GM18907 (cell line): ENCODE data around the gene RBBP4.
"Not testable (repeated sequence)": the region's sequence is repeated elsewhere in the genome, so short reads cannot be mapped to it uniquely, and the experiment has no call there.

ENCODE experiments used
- ATAC-seq: cut with Tn5 transposase; IDR thresholded peaks from one replicate; pipeline ENCODE4 v1.9.1; 2021; ENCODE audit warnings: mild to moderate bottlenecking, moderate library complexity; ENCODE audit not compliant: unreplicated experiment

RBBP4 gene

GRCh38 chr1:32685498-32685897, 34.5 kb downstream of the RBBP4 start:
- no peak for ATAC-seq

- ATAC-seq = no peak
These were observed 35.4 kb downstream of the RBBP4 start for GRCh38 chr1:32686387-32686786.

DNA sequence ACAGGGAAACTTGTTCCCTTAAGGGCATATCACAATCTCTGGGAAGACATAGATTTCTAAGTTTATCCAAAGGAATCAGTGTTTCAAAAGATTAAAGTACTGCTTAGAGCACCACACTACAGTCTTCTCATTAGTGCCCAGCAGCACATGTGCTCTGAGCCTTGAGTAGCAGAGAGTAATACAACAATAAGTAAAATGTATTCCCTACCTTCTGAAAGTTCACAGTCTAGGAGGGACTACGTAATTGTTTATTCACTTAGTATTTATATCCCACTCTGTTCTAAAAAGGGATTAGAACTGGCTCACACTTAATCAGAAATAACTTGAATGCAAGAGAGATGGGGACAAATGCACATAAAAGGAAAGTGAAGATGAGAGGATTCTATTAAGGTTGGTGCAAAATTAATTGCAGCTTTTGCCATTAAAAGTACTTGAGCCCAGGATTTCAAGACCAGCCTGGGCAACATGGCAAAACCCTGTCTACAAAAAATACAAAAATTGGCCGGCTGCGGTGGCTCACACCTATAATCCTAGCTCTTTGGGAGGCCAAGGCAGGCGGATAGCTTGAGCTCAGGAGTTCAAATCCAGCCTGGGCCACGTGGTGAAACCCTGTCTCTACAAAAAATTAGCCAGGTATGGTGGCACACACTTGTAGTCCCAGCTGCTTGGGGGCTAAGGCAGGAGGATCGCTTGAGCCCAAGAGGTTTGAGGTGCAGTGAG, 42.6 kb downstream of the RBBP4 start:
- no peak for ATAC-seq

DNA sequence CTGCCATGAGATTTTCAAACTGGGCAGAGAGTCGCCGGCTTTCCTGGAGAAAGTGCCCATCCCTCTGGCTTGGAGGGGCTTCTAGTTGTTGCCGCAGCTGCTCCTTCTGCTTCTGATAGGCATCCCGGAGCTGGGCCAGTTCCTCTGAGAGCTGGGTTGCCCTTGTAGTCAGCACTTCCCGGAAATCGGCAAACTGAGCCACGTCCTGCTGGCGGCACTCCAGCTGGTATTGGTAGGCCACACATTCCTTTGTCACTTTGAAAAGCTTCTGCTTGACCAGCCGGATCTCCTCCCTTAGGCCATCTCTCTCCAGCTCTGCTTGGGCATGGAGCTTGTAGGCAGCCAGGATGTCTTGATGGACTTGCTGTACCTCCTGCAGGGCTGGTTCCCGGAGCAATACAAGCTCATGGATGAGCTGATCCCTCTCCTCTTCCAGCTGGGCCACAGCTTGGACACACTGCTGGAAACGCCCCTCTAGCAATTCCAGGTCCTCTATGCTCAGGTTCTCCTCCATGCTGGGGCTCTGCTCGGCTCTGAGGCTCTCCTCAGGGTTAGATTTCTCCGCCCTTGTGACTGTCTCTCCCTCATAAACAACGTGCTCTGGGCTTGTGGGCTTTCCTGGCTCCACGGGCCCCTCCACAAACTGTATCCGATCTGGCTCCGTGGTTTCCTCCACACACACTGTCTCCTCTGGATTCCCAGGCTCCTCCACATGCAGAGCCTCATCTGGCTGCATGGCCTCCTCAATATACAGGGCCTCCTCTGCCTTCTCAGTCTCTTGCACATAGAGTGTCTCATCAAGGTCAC, 44.3 kb downstream of the RBBP4 start:
- ATAC-seq = no peak

GRCh38 chr1:32696041-32696440, 45.0 kb downstream of the RBBP4 start:
- ATAC-seq = no peak

DNA sequence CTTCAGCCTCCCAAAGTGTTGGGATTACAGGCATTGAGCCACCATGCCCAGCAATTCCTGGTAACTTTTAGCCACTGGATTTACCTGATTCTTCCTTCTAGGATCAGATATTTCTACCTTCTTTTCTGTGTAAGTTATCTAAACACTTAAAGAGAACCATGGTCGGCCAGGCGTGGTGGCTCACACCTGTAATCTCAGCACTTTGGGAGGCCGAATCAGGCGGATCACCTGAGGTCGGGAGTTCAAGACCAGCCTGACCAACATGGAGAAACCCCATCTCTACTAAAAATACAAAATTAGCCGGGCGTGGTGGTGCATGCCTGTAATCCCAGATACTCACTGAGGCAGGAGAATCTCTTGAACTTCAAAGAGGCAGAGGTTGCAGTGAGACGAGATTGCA, 46.0 kb downstream of the RBBP4 start:
- ATAC-seq = not testable (repeated sequence)

DNA sequence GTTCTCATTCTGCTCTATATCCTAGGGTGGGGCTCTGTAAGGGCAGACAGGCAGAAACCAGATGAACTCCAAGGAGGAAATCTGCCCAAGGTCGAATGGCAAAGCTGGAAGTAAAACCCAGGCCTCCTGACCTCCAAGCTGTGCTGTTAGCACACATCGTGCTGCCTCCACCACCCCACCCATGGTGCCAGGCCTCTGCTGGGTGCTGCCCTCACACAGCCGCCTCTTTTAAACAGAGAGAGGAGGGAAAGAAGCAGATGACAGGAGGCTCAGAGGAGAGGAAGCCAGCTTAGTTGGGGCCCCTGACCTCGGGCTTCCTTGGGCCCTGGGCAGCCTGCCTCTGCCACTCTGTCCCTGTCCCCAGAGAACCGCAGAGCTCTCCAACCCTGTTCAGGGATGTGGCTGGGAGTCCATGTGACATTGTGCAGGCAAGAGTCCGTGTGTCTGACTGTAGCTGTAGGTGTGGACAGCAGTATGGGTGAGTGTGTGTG, 50.5 kb downstream of the RBBP4 start:
- ATAC-seq = no peak

DNA sequence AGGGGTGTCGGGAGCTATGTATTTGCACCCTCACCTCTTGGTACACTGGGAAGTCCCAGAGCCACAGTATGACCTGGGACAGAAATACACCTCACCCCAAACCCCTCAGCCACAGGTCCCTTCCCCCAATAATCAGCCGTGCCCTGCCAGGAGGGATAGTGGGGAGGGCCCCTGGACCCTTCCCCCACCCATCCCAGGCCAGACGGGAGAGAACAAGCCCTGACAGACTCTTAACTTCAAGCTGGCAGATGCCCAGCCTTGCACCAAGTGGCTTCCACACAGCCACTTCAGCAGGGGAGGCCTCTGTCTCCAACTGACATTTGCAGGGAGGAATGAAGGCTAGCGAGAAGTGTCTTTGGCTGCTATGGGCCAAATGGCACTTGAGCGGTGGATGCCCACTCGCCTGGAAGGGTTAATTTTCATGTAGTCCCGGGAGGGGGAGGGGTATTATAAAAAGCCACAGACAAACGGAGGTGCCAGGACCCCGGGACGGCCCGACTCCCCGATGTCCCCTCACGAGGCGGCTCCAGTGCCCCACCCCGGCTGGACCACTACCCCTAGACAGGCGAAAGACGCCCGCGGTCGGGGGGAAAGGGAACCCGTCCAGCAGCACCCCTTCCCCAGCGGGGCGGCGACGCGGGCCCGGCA, 51.1 kb downstream of the RBBP4 start:
- no peak for ATAC-seq

DNA sequence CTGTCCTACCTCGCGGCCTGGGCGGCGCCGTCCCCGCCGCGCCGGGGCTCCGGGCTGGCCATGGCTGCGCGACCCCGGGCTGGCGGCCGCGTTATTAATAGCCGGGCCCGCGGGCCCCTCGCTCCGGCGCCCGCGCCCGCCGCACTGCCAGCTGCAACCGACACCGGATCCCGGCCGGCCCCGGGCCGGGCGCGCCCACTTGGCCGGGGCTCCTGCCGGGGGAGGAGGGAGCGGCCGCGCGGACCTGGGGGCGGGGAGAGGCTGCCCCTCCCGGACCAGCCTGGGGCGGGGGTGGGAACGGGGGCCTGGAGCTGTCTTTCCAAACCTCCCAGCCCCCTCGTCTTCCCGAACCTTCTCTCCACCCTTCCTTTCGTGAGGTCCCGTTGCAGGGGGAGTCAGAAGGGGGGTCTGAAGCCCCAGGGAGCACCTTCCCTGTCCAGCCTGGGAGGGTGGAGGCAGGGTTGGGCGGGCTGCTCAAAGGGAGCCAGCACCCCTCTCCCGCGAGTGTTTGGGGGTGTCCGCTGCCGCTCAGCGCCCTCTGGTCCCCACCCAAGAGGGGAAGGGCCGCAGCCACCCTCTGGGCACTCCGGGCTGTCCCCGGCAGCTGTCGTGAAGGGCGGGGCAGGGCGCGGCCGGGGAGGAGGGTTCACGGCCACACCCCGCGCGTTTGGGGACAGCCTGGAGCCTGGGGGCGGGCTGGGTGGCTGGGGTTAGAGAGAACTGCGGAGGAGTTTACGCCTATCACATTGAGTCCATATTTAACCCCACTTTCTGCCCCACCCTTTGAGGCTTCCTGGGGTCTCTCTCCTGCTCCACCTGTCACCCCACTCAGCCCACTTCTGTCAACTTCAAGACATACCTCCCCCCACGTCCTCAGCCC, 51.8 kb downstream of the RBBP4 start, which contains the start of gene SYNC:
TSS of gene SYNC (minus strand) at position 172 of the 880 bp plus-strand sequence. CDS start at position 62, 110 bp downstream.
- no peak for ATAC-seq

- ATAC-seq = no peak
These were observed 52.7 kb downstream of the RBBP4 start for GRCh38 chr1:32703479-32704291.

GRCh38 chr1:32705516-32705915, 54.5 kb downstream of the RBBP4 start:
- ATAC-seq = no peak

DNA sequence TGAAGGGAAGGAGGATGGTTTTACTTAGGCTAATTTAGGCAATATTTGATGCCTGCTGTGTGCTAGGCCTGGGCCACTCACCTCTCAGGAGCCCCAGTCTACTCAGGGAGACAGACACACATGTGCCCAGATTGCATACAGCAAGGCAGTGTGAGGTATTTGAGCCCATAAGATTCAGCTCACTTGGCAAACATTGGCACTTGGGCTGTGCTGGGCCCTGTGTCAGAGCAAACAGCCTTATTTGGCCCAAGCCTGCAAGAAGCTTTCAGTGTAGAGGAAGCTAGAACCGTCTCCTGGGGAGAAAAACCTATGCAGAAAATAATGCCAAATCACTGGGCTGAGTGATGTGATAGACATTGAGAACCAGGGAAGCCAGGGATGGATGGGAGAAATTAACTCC, 55.5 kb downstream of the RBBP4 start:
- ATAC-seq = no peak

GRCh38 chr1:32709075-32709474, 58.1 kb downstream of the RBBP4 start:
- no peak for ATAC-seq

- ATAC-seq = no peak
These were observed 58.5 kb downstream of the RBBP4 start for GRCh38 chr1:32709476-32709875.

- ATAC-seq = not testable (repeated sequence)
These were observed 60.2 kb downstream of the RBBP4 start for GRCh38 chr1:32711221-32711620.

- no peak for ATAC-seq
These were observed 62.1 kb downstream of the RBBP4 start for GRCh38 chr1:32713081-32713480.

DNA sequence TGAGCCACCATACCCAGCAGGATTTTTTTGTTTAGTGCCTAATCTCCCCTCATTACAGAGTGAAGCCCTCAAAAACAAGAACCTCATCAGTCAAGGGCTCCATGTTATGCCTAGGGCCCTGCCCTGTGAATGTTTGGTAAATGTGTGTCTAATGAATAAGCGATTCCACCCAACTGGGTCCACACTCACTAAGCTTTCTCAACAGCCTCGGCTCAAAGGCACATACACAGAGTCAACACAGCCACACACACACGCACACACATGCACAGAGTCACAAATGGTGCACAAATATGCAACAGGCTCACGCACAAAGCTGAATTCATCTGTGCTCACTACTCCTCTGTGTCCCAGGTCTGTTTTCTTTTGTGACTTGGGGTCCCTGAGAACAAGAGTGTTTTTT, 63.3 kb downstream of the RBBP4 start:
- ATAC-seq = no peak

DNA sequence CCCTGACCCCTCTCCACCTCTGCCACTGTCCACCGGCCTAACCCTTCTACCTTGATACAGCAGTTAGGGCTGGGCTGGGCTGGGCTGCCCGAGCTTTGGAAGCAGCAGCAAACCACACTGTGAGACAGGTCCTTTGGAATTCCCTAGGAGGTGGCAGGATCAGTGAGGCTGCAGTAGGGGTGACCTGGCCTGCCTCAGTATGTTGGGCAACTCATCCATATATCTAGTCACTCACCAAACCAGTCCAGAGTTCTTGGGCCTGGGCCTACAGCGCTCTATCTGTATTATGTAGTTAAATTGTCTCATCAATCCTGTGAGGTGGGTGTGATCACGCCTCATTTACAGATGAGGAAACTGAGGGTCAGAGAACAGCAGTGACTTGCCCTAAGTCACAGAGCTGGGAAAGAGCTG, 64.9 kb downstream of the RBBP4 start:
- ATAC-seq = no peak

DNA sequence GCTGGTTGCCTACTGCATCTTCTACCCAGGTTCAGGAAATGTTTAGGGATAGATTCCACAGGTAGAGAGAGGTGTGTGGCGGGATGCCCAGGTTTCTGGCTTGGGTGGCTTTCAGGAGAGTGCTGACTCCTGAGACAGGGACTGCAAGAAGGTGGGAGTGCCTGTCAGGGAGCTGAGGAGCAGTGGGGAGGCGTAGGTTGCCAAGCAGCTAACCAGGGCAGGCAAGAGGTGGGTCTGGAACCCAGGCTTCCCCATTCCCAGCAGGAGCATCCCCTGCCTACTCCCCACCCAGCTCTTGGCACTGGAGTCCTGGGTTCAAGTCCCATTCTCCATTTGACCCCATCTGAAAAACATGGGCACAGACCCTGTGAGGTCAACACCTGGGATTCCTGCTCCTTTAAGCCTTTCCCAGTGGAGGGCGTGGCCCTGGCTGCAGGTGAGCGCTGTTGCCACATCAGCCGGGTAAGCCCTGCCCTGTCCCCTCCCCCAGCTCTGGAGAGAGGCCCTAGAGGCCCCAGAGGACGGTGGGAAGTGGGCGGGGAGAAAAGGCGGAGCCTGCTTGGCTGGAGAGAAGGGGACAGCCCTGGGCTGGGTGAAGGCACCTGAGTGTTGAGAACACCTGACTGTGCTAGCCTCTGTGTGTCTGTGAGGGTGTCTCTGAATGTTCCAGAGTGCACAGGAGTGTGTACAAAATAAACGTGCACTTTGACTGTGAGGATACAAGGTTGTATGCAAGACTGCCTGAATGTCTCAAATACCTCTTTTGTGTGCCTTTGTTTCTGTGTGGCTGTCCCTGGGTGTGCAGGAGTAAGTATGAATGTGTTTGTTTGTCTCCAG, 65.5 kb downstream of the RBBP4 start:
- ATAC-seq = no peak
